HUES6 (cell line): ENCODE results near the gene WASF2.
A peak's percentile ranks its signal among the peaks of the same experiment; 100 is the strongest.

Experiments used
- H3K27ac ChIP-seq: 2 replicates; pipeline ENCODE4 v1.7.0; 2013; ENCODE audit warnings: low read depth, mild to moderate bottlenecking, low read length, inconsistent platforms
- H3K27me3 ChIP-seq: 2 replicates; pipeline ENCODE4 v1.6.1; 2013; ENCODE audit warnings: low read length; ENCODE audit not compliant: control insufficient read depth, insufficient read depth
- H3K36me3 ChIP-seq: 2 replicates; pipeline ENCODE4 v1.6.1; 2013; ENCODE audit warnings: low read length; ENCODE audit not compliant: control insufficient read depth, insufficient read depth
- H3K4me1 ChIP-seq: 2 replicates; pipeline ENCODE4 v1.6.1; 2013; ENCODE audit warnings: low read length; ENCODE audit not compliant: control insufficient read depth, insufficient read depth
- H3K4me3 ChIP-seq: 2 replicates; pipeline ENCODE4 v1.5.1; 2013; ENCODE audit warnings: low read depth, low read length
- H3K9ac ChIP-seq: one replicate; pipeline ENCODE4 v1.6.1; 2013; ENCODE audit warnings: mild to moderate bottlenecking, low read length
- H3K9me3 ChIP-seq: 2 replicates; pipeline ENCODE4 v1.6.1; 2013; ENCODE audit warnings: low read depth, low read length; ENCODE audit not compliant: control insufficient read depth, insufficient read depth

Gene WASF2

DNA sequence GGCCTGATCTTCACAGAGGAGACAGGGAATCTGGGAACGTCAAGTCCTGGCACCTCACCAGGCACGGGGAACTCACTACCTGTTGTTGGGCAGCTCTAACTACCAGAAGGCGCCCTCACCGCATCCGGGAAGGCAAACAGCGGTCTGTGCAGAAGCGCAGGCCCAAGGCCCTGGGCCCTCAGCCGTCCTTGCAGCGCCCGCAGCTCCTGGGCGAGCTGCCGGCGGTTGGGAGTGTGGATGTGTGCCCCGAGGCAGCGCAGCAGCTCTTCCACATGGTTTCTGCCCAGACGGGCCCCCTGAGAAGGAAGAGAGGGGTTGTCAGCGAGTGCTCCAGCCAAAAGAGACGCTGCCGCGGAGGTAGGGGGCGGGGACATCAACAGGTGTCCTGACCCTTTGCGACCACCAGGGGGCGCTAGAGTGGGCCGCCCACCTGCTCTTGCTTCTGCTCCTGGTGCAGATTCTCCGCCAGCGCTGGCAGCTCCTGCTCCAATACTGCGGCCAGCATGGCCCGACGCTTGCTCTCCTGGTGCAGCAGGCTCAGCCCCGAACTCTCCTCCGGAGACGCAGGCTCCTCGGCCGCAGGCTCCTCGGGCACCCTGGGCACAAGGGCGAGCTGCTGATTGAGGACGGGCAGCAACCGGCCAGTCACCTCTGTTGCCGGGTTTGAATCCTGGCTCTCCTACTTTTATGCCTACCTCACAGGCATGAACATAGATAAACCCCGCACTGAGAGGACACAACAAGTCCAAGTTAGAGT, 132.5 kb downstream of the WASF2 start:
- H3K27ac ChIP-seq = no peak overlapping the region
- peaks cover 49% of the 10 kb centered on the region for H3K27me3 ChIP-seq
- no peaks in the 10 kb centered on the region for H3K9me3 ChIP-seq
- H3K4me1 ChIP-seq = peaks cover 21% of the 10 kb centered on the region
- H3K36me3 ChIP-seq = peaks cover 5% of the 10 kb centered on the region; the same call in 1 of the 2 replicates
- H3K4me3 ChIP-seq = peak overlapping the region; percentile 31
- no peak overlapping the region for H3K9ac ChIP-seq

GRCh38 chr1:27356619-27357280, 133.2 kb downstream of the WASF2 start:
- H3K4me3 ChIP-seq = no peak overlapping the region
- H3K9me3 ChIP-seq = no peaks in the 10 kb centered on the region
- peaks cover 5% of the 10 kb centered on the region; the same call in 1 of the 2 replicates for H3K36me3 ChIP-seq
- no peak overlapping the region for H3K9ac ChIP-seq
- peaks cover 23% of the 10 kb centered on the region for H3K4me1 ChIP-seq
- no peak overlapping the region for H3K27ac ChIP-seq
- peaks cover 42% of the 10 kb centered on the region for H3K27me3 ChIP-seq

DNA sequence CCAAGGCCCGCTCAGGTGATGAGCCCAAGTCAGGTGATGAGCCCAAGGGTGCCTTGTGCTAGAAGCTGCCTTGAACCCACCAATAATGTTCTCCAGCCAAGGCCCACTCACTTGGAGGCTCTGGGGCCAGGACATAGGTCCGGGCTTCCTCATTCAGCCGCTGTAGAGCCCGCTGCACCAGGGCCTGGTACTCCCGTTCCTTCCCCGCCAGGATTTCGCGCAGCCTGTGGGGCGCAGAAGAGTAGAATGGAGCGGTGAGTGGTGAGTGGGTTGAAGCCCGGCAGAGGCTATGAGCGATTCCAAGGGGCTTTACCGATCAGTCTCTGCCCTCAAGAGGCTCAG, 133.7 kb downstream of the WASF2 start:
- Histone ChIP-seq H3K9me3 (no peaks in the 10 kb centered on the region), H3K27ac (no peak overlapping the region)

DNA sequence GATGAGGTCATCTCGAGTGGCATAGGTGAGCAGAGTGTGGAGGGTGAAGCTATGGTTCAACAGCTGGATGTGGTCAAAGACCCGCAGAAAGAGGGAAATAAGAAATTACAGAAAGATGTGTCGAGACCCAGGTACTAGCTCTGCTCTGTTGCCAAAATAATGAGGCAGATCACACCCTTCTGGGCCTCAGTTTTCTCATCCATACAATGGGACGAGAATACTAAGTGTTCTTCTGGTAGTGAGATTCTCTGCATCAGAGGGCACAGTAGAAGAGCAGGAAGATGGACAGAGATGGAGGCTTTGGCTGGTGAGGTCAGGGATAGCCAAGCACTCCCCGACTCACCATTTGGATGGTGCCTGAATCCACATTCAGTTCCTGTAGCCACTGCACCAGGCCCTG, 134.3 kb downstream of the WASF2 start:
- no peak overlapping the region for H3K4me3 ChIP-seq
- H3K9ac ChIP-seq = no peak overlapping the region
- peaks cover 5% of the 10 kb centered on the region; the same call in 1 of the 2 replicates for H3K36me3 ChIP-seq
- H3K27ac ChIP-seq = no peak overlapping the region
- no peaks in the 10 kb centered on the region for H3K9me3 ChIP-seq
- peaks cover 21% of the 10 kb centered on the region for H3K4me1 ChIP-seq
- H3K27me3 ChIP-seq = peaks cover 33% of the 10 kb centered on the region

More for the DNA sequence above, 133.7 kb downstream of the WASF2 start:
- H3K9ac ChIP-seq = no peak overlapping the region
- H3K4me1 ChIP-seq = peaks cover 24% of the 10 kb centered on the region
- peaks cover 5% of the 10 kb centered on the region; the same call in 1 of the 2 replicates for H3K36me3 ChIP-seq
- peaks cover 37% of the 10 kb centered on the region for H3K27me3 ChIP-seq
- no peak overlapping the region for H3K4me3 ChIP-seq
